Osteocyte (in vitro differentiated cells): ENCODE results near the gene TAS2R9. TPM values are rescaled to one million over a fixed set of nuclear protein-coding genes. Genes with fewer than 3 reads are reported as not detected.
"Not testable (repeated sequence)": the region's sequence is repeated elsewhere in the genome, so short reads cannot be mapped to it uniquely, and the experiment has no call there.

Source experiments
- DNase-seq: peaks from one replicate; pipeline ENCODE4 v3.0.0; 2021; ENCODE audit warnings: mixed read lengths; ENCODE audit not compliant: unreplicated experiment; ENCODE audit errors: extremely low spot score
- H3K27ac Mint-ChIP-seq: one replicate; pipeline ENCODE4 v1.8.0; 2021; ENCODE audit warnings: mild to moderate bottlenecking, mixed read lengths; ENCODE audit not compliant: unreplicated experiment
- H3K27me3 Mint-ChIP-seq: one replicate; pipeline ENCODE4 v1.8.0; 2021; ENCODE audit warnings: mixed read lengths; ENCODE audit not compliant: unreplicated experiment
- H3K36me3 Mint-ChIP-seq: one replicate; pipeline ENCODE4 v1.8.0; 2021; ENCODE audit warnings: mixed read lengths; ENCODE audit not compliant: unreplicated experiment
- H3K4me1 Mint-ChIP-seq: one replicate; pipeline ENCODE4 v1.8.0; 2021; ENCODE audit warnings: mixed read lengths; ENCODE audit not compliant: unreplicated experiment
- H3K4me3 Mint-ChIP-seq: one replicate; pipeline ENCODE4 v1.8.0; 2021; ENCODE audit warnings: mild to moderate bottlenecking, moderate library complexity, mixed read lengths; ENCODE audit not compliant: unreplicated experiment
- H3K9me3 Mint-ChIP-seq: one replicate; pipeline ENCODE4 v1.8.0; 2021; ENCODE audit warnings: mixed read lengths; ENCODE audit not compliant: unreplicated experiment
- total RNA-seq: library from RNA; stranded (reverse); gene quantifications from 2 replicates; pipeline ENCODE4 v1.2.1, GENCODE V29; 2021
- TF ChIP-seq, protein P1 (sequence below): fragments of 200-600 bp; sonication (generic); IDR thresholded peaks from 2 replicates; pipeline ENCODE4 v1.5.0; 2021; ENCODE audit warnings: antibody characterized with exemption, mild to moderate bottlenecking, moderate library complexity

TAS2R9 gene
- total RNA-seq, 1 donor from 2014 or later = not detected

DNA sequence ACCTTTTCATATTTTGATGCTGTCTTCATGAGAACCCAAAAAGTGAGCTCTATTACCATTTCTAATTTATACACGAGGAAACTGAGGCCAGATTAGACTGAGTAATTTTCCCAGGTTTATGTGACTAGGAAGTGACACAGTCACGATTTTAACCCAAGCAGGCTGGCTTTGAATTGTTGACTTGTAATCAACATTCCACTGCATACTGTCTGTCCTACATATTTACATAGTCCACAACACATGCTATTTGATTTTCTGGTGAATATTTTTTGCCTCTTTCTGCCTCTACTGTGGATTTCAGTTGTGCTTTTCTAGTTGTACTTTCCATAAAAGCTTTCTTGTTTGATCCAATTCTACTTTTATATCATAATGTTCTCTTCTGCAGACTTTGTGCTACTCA, 15.7 kb downstream of the TAS2R9 start:
- H3K9me3 Mint-ChIP-seq = no peaks in the 10 kb centered on the region
- DNase-seq = no peak
- TF ChIP-seq, protein P1, sequence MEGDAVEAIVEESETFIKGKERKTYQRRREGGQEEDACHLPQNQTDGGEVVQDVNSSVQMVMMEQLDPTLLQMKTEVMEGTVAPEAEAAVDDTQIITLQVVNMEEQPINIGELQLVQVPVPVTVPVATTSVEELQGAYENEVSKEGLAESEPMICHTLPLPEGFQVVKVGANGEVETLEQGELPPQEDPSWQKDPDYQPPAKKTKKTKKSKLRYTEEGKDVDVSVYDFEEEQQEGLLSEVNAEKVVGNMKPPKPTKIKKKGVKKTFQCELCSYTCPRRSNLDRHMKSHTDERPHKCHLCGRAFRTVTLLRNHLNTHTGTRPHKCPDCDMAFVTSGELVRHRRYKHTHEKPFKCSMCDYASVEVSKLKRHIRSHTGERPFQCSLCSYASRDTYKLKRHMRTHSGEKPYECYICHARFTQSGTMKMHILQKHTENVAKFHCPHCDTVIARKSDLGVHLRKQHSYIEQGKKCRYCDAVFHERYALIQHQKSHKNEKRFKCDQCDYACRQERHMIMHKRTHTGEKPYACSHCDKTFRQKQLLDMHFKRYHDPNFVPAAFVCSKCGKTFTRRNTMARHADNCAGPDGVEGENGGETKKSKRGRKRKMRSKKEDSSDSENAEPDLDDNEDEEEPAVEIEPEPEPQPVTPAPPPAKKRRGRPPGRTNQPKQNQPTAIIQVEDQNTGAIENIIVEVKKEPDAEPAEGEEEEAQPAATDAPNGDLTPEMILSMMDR = no peak

DNA sequence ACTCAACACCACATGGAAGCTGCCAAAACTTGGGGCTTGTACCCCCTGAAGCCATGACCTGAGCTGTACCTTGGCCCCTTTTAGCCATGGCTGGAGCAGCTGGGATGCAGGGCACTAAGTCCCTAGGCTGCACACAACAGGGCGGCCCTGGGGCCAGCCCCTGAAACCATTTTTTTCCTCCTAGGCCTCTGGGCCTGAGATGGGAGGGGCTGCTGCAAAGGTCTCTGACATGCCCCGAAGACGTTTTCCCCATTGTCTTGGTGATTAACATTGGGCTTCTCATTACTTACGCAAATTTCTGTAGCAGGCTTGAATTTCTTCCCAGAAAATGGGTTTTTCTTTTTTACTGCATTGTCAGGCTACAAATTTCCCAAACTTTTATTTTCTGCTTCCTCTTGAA, 18.2 kb downstream of the TAS2R9 start:
- H3K27ac Mint-ChIP-seq, DNase-seq, H3K9me3 Mint-ChIP-seq, H3K4me1 Mint-ChIP-seq, H3K36me3 Mint-ChIP-seq, H3K4me3 Mint-ChIP-seq: not testable (repeated sequence)
- H3K27me3 Mint-ChIP-seq = peaks cover 23% of the 10 kb centered on the region

More for the DNA sequence above, 15.7 kb downstream of the TAS2R9 start:
- Mint-ChIP-seq H3K4me1 (no peaks in the 10 kb centered on the region), H3K4me3 (no peak overlapping the region), H3K36me3 (no peaks in the 10 kb centered on the region), H3K27me3 (peaks cover 24% of the 10 kb centered on the region), H3K27ac (no peak overlapping the region)

DNA sequence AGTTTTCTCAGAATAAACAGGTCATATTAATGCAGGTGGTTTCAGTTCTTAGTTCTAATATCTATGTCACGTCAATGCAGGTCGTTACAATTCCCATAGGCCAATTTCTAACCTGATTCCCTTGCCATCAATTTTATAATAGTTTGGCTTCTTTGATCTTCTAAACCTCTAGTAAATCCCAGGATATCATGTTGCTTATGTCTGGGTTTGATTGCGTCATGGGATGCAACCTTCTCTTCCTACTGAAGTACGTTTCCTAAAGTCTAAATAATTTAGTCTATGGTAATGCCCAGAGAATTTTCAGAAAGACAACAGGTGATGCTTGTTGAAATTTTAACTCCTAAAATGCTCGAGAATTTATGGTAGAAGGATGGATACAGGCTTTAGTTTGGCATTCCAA, 26.7 kb downstream of the TAS2R9 start:
- no peak overlapping the region for H3K27ac Mint-ChIP-seq
- no peaks in the 10 kb centered on the region for H3K4me1 Mint-ChIP-seq
- H3K9me3 Mint-ChIP-seq = no peaks in the 10 kb centered on the region
- no peak overlapping the region for H3K4me3 Mint-ChIP-seq
- TF ChIP-seq, protein P1 = no peak
- H3K36me3 Mint-ChIP-seq = no peaks in the 10 kb centered on the region
- no peak for DNase-seq
- peaks cover 31% of the 10 kb centered on the region for H3K27me3 Mint-ChIP-seq

DNA sequence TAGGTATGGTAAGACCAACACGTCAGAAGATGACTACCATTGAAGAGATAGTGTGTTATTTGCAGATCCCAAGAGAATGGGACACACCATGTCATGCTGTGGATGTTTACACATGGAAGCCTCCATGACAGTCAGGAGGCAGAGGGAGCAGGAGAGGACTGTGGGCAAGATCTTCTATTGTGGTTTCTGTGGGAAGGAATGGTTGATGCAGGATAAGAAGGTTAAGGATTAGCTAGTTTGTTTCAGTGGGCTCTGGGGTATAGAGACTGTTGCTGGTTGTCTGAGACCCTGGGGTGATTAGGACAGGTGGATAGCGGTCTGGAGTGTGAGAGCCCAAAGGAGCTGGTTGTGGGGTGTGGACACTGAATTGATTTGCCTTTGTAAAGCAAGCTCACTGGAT, 30.9 kb downstream of the TAS2R9 start:
- no peak overlapping the region for H3K4me3 Mint-ChIP-seq
- no peak for DNase-seq
- H3K4me1 Mint-ChIP-seq = no peaks in the 10 kb centered on the region
- TF ChIP-seq, protein P1 = no peak
- no peaks in the 10 kb centered on the region for H3K9me3 Mint-ChIP-seq
- H3K36me3 Mint-ChIP-seq = no peaks in the 10 kb centered on the region
- H3K27ac Mint-ChIP-seq = no peak overlapping the region
- H3K27me3 Mint-ChIP-seq = peaks cover 53% of the 10 kb centered on the region

DNA sequence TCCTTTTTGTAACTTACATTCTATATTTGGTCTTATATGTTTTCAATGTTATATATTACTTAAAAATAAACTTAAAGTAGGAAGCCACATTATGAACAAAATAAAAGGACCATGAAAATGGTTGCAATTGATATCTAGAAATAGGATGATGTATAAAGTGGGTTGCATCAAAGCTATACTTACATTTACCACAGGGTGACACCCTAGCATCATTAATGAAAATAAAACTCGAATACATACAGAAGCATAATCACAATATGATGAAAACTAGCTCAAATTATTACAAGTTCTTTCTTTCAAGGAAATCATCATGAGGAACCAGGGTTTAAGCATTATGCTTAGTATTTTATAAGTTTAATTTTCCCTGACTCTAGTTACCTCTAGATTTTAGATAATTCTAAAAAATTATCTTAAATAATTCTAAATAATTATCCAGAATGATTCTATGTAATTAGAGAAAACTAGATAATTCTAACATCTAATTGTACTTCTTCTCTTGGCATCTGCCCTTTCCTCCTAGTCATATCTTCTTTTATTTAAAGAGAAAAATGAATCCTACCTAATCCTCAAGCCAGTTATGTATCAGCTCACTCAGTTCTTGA, 38.7 kb downstream of the TAS2R9 start:
- TF ChIP-seq, protein P1 = peak; percentile 74
- no peak for DNase-seq
- Mint-ChIP-seq H3K4me1 (no peaks in the 10 kb centered on the region), H3K36me3 (no peaks in the 10 kb centered on the region), H3K27ac (no peak overlapping the region), H3K27me3 (peaks cover 78% of the 10 kb centered on the region), H3K9me3 (no peaks in the 10 kb centered on the region), H3K4me3 (no peak overlapping the region)

DNA sequence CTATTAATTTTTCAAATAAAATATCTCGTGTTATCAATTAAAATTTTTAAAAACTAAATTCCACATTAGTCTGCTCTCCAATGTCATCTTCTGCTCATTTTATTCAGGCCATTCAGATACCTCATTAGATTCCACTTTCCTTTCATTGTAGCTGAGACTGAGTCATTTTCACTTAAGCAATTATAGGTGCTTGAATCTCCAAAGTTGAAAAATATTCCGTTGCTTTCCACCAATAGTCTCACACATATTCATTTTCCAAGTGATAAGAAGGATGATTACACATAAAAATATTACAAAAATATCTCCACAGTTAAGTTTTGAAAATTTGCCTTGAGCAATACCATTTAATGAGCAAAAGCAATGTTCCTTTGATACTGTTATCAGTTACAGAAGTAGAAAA, 50.3 kb downstream of the TAS2R9 start:
- Mint-ChIP-seq H3K27me3 (peaks cover 61% of the 10 kb centered on the region), H3K4me1 (peaks cover 3% of the 10 kb centered on the region), H3K36me3 (peaks cover 3% of the 10 kb centered on the region), H3K4me3 (no peak overlapping the region), H3K27ac (no peak overlapping the region), H3K9me3 (peaks cover 12% of the 10 kb centered on the region)
- TF ChIP-seq, protein P1 = no peak
- no peak for DNase-seq
